Thoracic aorta (tissue), 2 donors: ENCODE data around the gene UGT1A6. TPM values are rescaled to one million over a fixed set of nuclear protein-coding genes. Genes with fewer than 3 reads are reported as not detected.
A peak's percentile ranks its signal among the peaks of the same experiment; 100 is the strongest.

ENCODE experiments used
- ATAC-seq: fragments of 150-250 bp; one replicate; pipeline ENCODE4 v1.8.0; 2017; ENCODE audit warnings: low read depth; ENCODE audit not compliant: insufficient number of reproducible peaks, low FRiP score
- DNase-seq: peaks from one replicate; pipeline ENCODE4 v3.0.0-alpha.2; 2020; ENCODE audit warnings: low spot score
- H3K27ac ChIP-seq, 2 donors: fragments of 200-600 bp; sonication (generic); 1 replicate in 1 of 2; 2 replicates in 1 of 2; pipeline ENCODE4 v1.5.1; 2016; ENCODE audit warnings: mild to moderate bottlenecking in 2 of 2, moderate library complexity in 2 of 2
- H3K27me3 ChIP-seq: fragments of 200-600 bp; sonication (generic); replicated peaks from 2 replicates; pipeline ENCODE4 v1.6.0; 2016; ENCODE audit warnings: mild to moderate bottlenecking; ENCODE audit not compliant: insufficient read depth
- H3K36me3 ChIP-seq: fragments of 200-600 bp; sonication (generic); one replicate; pipeline ENCODE4 v1.5.1; 2016
- H3K4me1 ChIP-seq, 2 donors: fragments of 200-600 bp; sonication (generic); 1 replicate in 1 of 2; 2 replicates in 1 of 2; pipeline versions ENCODE4 v1.5.1 to v1.6.0; 2016; ENCODE audit warnings: low read depth in 2 of 2, mild to moderate bottlenecking in 1 of 2; ENCODE audit not compliant: control insufficient read depth in 1 of 2
- H3K4me3 ChIP-seq: fragments of 200-600 bp; sonication (generic); 2 replicates; pipeline ENCODE4 v1.5.1; 2016; ENCODE audit warnings: mild to moderate bottlenecking
- H3K9me3 ChIP-seq: fragments of 200-600 bp; sonication (generic); 2 replicates; pipeline ENCODE4 v1.5.1; 2016
- CTCF ChIP-seq: fragments of 200-600 bp; sonication (generic); IDR thresholded peaks from one replicate; pipeline ENCODE4 v1.5.1; 2019; ENCODE audit warnings: antibody characterized with exemption
- total RNA-seq, 2 donors: library from RNA; depleted of rRNA; stranded (reverse); fragments of >200 nt; gene quantifications; one replicate each; pipeline versions ENCODE4 v1.1.0 to v1.2.3, GENCODE V29; 2016

UGT1A6 gene
- total RNA-seq, 2 donors from 2014 or later = not detected

- DNase-seq (no peak), ATAC-seq (no peak)
- H3K36me3 ChIP-seq = no peaks in the 10 kb centered on the region
- H3K4me1 ChIP-seq = peaks cover 0 to 7% of the 10 kb centered on the region in 2 donors
- TF ChIP-seq CTCF = no peak
- H3K9me3 ChIP-seq = no peaks in the 10 kb centered on the region
- no peak overlapping the region for H3K4me3 ChIP-seq
- H3K27ac ChIP-seq = no peak overlapping the region
- no peaks in the 10 kb centered on the region for H3K27me3 ChIP-seq
These were observed 9.5 kb downstream of the UGT1A6 start for GRCh38 chr2:233702238-233702637.

GRCh38 chr2:233705911-233706506, 13.3 kb downstream of the UGT1A6 start:
- Histone ChIP-seq H3K4me1 (peaks cover 0 to 4% of the 10 kb centered on the region in 2 donors), H3K4me3 (no peak overlapping the region), H3K27me3 (no peaks in the 10 kb centered on the region), H3K36me3 (no peaks in the 10 kb centered on the region), H3K27ac (peak overlapping the region in 1 of 2 donors; percentile 4), H3K9me3 (no peaks in the 10 kb centered on the region)
- ATAC-seq (no peak), DNase-seq (no peak)
- TF ChIP-seq CTCF = no peak

GRCh38 chr2:233706720-233707119, 14.0 kb downstream of the UGT1A6 start:
- Histone ChIP-seq H3K9me3 (no peaks in the 10 kb centered on the region), H3K4me3 (no peak overlapping the region), H3K27me3 (no peaks in the 10 kb centered on the region), H3K36me3 (no peaks in the 10 kb centered on the region), H3K4me1 (peaks cover 0 to 4% of the 10 kb centered on the region in 2 donors), H3K27ac (peak overlapping the region in 1 of 2 donors; percentile 4)
- ATAC-seq (no peak), DNase-seq (no peak)
- TF ChIP-seq CTCF = no peak

GRCh38 chr2:233707940-233708644, 15.4 kb downstream of the UGT1A6 start:
- ATAC-seq (no peak), DNase-seq (no peak)
- peaks cover 0 to 4% of the 10 kb centered on the region in 2 donors for H3K4me1 ChIP-seq
- H3K4me3 ChIP-seq = no peak overlapping the region
- H3K27ac ChIP-seq = no peak overlapping the region
- H3K36me3 ChIP-seq = no peaks in the 10 kb centered on the region
- H3K27me3 ChIP-seq = no peaks in the 10 kb centered on the region
- H3K9me3 ChIP-seq = no peaks in the 10 kb centered on the region
- TF ChIP-seq CTCF = no peak

- no peak for DNase-seq
- Histone ChIP-seq H3K27me3 (no peaks in the 10 kb centered on the region), H3K36me3 (no peaks in the 10 kb centered on the region), H3K4me3 (no peak overlapping the region), H3K4me1 (peaks cover 0 to 4% of the 10 kb centered on the region in 2 donors), H3K27ac (no peak overlapping the region), H3K9me3 (no peaks in the 10 kb centered on the region)
- TF ChIP-seq CTCF = no peak
- no peak for ATAC-seq
These were observed 16.3 kb downstream of the UGT1A6 start for GRCh38 chr2:233708942-233709341.
